HG03520 (cell line): ENCODE measurements around the gene HIGD1B.

ENCODE experiments used
- ATAC-seq: cut with Tn5 transposase; IDR thresholded peaks from one replicate; pipeline ENCODE4 v1.9.1; 2021; ENCODE audit warnings: mild to moderate bottlenecking, moderate library complexity; ENCODE audit not compliant: unreplicated experiment

HIGD1B gene

GRCh38 chr17:44832805-44833204, 14.9 kb upstream of the HIGD1B start:
- no peak for ATAC-seq

- ATAC-seq = no peak
Measured at GRCh38 chr17:44837196-44837595, 10.5 kb upstream of the HIGD1B start.

- no peak for ATAC-seq
Measured at GRCh38 chr17:44840274-44840673, 7.4 kb upstream of the HIGD1B start.

GRCh38 chr17:44840936-44841335, 6.7 kb upstream of the HIGD1B start:
- ATAC-seq = no peak

GRCh38 chr17:44842748-44843147, 4.9 kb upstream of the HIGD1B start:
- no peak for ATAC-seq

- ATAC-seq = no peak
Measured at GRCh38 chr17:44844390-44844830, 3.3 kb upstream of the HIGD1B start.

GRCh38 chr17:44846206-44846605, 1.5 kb upstream of the HIGD1B start:
- ATAC-seq = no peak

GRCh38 chr17:44848257-44848795, 643 bp downstream of the HIGD1B start:
- no peak for ATAC-seq

- no peak for ATAC-seq
Measured at GRCh38 chr17:44848961-44849489, 1.3 kb downstream of the HIGD1B start.

- ATAC-seq = no peak
Measured at GRCh38 chr17:44850025-44850424, 2.3 kb downstream of the HIGD1B start.

GRCh38 chr17:44850612-44851011, 2.9 kb downstream of the HIGD1B start:
- ATAC-seq = no peak

GRCh38 chr17:44854192-44854591, 6.5 kb downstream of the HIGD1B start:
- no peak for ATAC-seq

GRCh38 chr17:44859701-44860100, 12.0 kb downstream of the HIGD1B start:
- ATAC-seq = no peak

GRCh38 chr17:44862278-44862914, 14.7 kb downstream of the HIGD1B start:
- ATAC-seq = no peak

- ATAC-seq = no peak
Measured at GRCh38 chr17:44863061-44863918, 15.6 kb downstream of the HIGD1B start.

GRCh38 chr17:44864831-44865230, 17.1 kb downstream of the HIGD1B start:
- ATAC-seq = no peak

GRCh38 chr17:44865231-44865660, 17.6 kb downstream of the HIGD1B start:
- no peak for ATAC-seq

- ATAC-seq = no peak
Measured at GRCh38 chr17:44865931-44866330, 18.2 kb downstream of the HIGD1B start.

GRCh38 chr17:44867841-44868240, 20.2 kb downstream of the HIGD1B start:
- no peak for ATAC-seq

- ATAC-seq = no peak
Measured at GRCh38 chr17:44871556-44871955, 23.9 kb downstream of the HIGD1B start.

GRCh38 chr17:44872131-44872768, 24.6 kb downstream of the HIGD1B start:
- no peak for ATAC-seq
